ENCODE data around the gene OR6Y1.
A peak's percentile ranks its signal among the peaks of the same experiment; 100 is the strongest.

Gene OR6Y1

GRCh38 chr1:158506369-158506987, 47.7 kb downstream of the OR6Y1 start:
- TF ChIP-seq ZFX (IDR thresholded peaks at IDR 0.05) (no peak), CTCF (conservative IDR thresholded peaks at IDR 0.05) (peak; percentile 65)

DNA sequence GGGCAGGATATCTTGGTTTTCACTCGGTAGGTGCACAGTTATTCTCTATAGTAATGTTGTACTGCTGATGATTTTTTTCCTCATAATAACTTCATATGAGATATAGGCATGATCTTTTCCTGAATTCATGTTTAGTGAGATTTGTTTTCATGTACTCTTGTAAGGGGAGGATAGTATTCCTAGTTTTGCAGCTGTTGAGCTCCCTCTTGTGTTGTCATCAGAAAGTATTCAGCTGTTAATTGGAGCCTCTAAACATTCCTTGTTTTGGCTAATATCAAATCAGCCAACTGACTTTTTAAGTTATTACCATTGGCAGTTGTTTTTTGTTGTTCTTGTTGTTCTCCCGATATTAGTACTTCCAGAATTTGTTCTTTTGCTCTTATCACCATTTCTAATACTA, 57.8 kb downstream of the OR6Y1 start:
- H3K27ac ChIP-seq = no peak overlapping the region
- TF ChIP-seq CTCF (conservative IDR thresholded peaks at IDR 0.05) = peak; percentile 36
- TF ChIP-seq ZFX (IDR thresholded peaks at IDR 0.05) = no peak

More at GRCh38 chr1:158506369-158506987, 47.7 kb downstream of the OR6Y1 start:
- no peak overlapping the region for H3K27ac ChIP-seq

GRCh38 chr1:158494796-158495195, 59.4 kb downstream of the OR6Y1 start:
- no peak overlapping the region for H3K27ac ChIP-seq
- TF ChIP-seq ZFX (IDR thresholded peaks at IDR 0.05) (no peak), CTCF (conservative IDR thresholded peaks at IDR 0.05) (no peak)

Measured in C4-2B (cell line).